Activated naive CD4-positive, alpha-beta T cell treated with anti-CD3 and anti-CD28 coated beads for 36 hours (primary cell): ENCODE measurements around the gene CDC27. TPM values are rescaled to one million over a fixed set of nuclear protein-coding genes. Genes with fewer than 3 reads are reported as not detected.
"Not testable (repeated sequence)": the region's sequence is repeated elsewhere in the genome, so short reads cannot be mapped to it uniquely, and the experiment has no call there.

Experiments used
- CTCF ChIA-PET: fragments of 350-600 bp; sonication (Branson Sonifier 250); formaldehyde crosslinking; loops from one replicate; lab custom pipeline; 2021; ENCODE audit warnings: antibody characterized with exemption; lab: Charles Lee
- DNase-seq: peaks from one replicate; pipeline ENCODE4 v3.0.0-alpha.2; 2020
- H3K27ac Mint-ChIP-seq: one replicate; pipeline ENCODE4 v1.8.0; 2021; ENCODE audit warnings: mild to moderate bottlenecking, mixed read lengths
- H3K27me3 Mint-ChIP-seq: one replicate; pipeline ENCODE4 v1.8.0; 2021; ENCODE audit warnings: low read depth, mixed read lengths
- H3K36me3 Mint-ChIP-seq: one replicate; pipeline ENCODE4 v1.8.0; 2021; ENCODE audit warnings: low read depth, mixed read lengths
- H3K4me1 Mint-ChIP-seq: one replicate; pipeline ENCODE4 v1.8.0; 2021; ENCODE audit warnings: low read depth, mixed read lengths
- H3K4me3 Mint-ChIP-seq: one replicate; pipeline ENCODE4 v1.8.0; 2021; ENCODE audit warnings: mild to moderate bottlenecking, moderate library complexity, mixed read lengths
- H3K9me3 Mint-ChIP-seq: one replicate; pipeline ENCODE4 v1.8.0; 2021; ENCODE audit warnings: mixed read lengths
- intact Hi-C: fragments of 100-400 bp; cut with micrococcal nuclease; formaldehyde crosslinking; loops from one replicate; pipeline ENCODE4 v1.15.1; 2023
- total RNA-seq, 2 experiments: library from RNA; stranded (reverse); gene quantifications; one replicate each; pipeline ENCODE4 v1.2.3, GENCODE V29; 2021

CDC27 gene
- total RNA-seq, 2 experiments from 2014 or later: 105 to 117 TPM

- H3K4me3 Mint-ChIP-seq, H3K9me3 Mint-ChIP-seq, H3K36me3 Mint-ChIP-seq, DNase-seq, H3K27me3 Mint-ChIP-seq, H3K27ac Mint-ChIP-seq: not testable (repeated sequence)
- CTCF ChIA-PET: interaction anchor here (0.6 kb wide), 1 partner anchor 107 kb away, joined by 5 read pairs; no protein-coding TSS in a partner anchor
- H3K4me1 Mint-ChIP-seq: peaks cover 30% of the 10 kb centered on the region
- intact Hi-C loops: loop anchor here (1.0 kb wide), 1 partner anchor 13 kb away; no protein-coding TSS in a partner anchor
Observed at GRCh38 chr17:47217279-47217678, 28.2 kb upstream of the CDC27 start.

- H3K9me3 Mint-ChIP-seq, H3K27ac Mint-ChIP-seq, DNase-seq, H3K27me3 Mint-ChIP-seq, H3K4me3 Mint-ChIP-seq, H3K36me3 Mint-ChIP-seq, CTCF ChIA-PET: not testable (repeated sequence)
- intact Hi-C loops: loop anchor here (1.0 kb wide), 1 partner anchor 13 kb away; no protein-coding TSS in a partner anchor
- peaks cover 30% of the 10 kb centered on the region for H3K4me1 Mint-ChIP-seq
Observed at GRCh38 chr17:47216821-47217220, 27.7 kb upstream of the CDC27 start.

- H3K4me3 Mint-ChIP-seq: no peak overlapping the region
- no peak overlapping the region for H3K27ac Mint-ChIP-seq
- H3K9me3 Mint-ChIP-seq: no peaks in the 10 kb centered on the region
- H3K4me1 Mint-ChIP-seq: peaks cover 21% of the 10 kb centered on the region
- no peak for DNase-seq
- intact Hi-C loops: no loop called here
- no peaks in the 10 kb centered on the region for H3K36me3 Mint-ChIP-seq
- no peaks in the 10 kb centered on the region for H3K27me3 Mint-ChIP-seq
- CTCF ChIA-PET: no interaction called here
Observed at GRCh38 chr17:47214931-47215330, 25.8 kb upstream of the CDC27 start.

GRCh38 chr17:47213540-47213939 lies 24.4 kb upstream of the CDC27 start:
- intact Hi-C loops: no loop called here
- Mint-ChIP-seq H3K4me3 (no peak overlapping the region), H3K27me3 (no peaks in the 10 kb centered on the region), H3K36me3 (no peaks in the 10 kb centered on the region), H3K27ac (no peak overlapping the region), H3K4me1 (peaks cover 9% of the 10 kb centered on the region), H3K9me3 (no peaks in the 10 kb centered on the region)
- DNase-seq: no peak
- CTCF ChIA-PET: no interaction called here

GRCh38 chr17:47212458-47212857 lies 23.4 kb upstream of the CDC27 start:
- no peaks in the 10 kb centered on the region for H3K36me3 Mint-ChIP-seq
- H3K4me1 Mint-ChIP-seq: peaks cover 8% of the 10 kb centered on the region
- no peak overlapping the region for H3K4me3 Mint-ChIP-seq
- H3K27ac Mint-ChIP-seq: no peak overlapping the region
- no peaks in the 10 kb centered on the region for H3K9me3 Mint-ChIP-seq
- no peak for DNase-seq
- CTCF ChIA-PET: interaction anchor here (0.6 kb wide), 1 partner anchor 9 kb away, joined by 3 read pairs; no protein-coding TSS in a partner anchor
- no peaks in the 10 kb centered on the region for H3K27me3 Mint-ChIP-seq
- intact Hi-C loops: no loop called here

- H3K4me1 Mint-ChIP-seq: peaks cover 17% of the 10 kb centered on the region
- no peak for DNase-seq
- H3K36me3 Mint-ChIP-seq: no peaks in the 10 kb centered on the region
- no peaks in the 10 kb centered on the region for H3K27me3 Mint-ChIP-seq
- H3K27ac Mint-ChIP-seq: no peak overlapping the region
- CTCF ChIA-PET: no interaction called here
- no peaks in the 10 kb centered on the region for H3K9me3 Mint-ChIP-seq
- intact Hi-C loops: no loop called here
- no peak overlapping the region for H3K4me3 Mint-ChIP-seq
Observed at GRCh38 chr17:47210779-47211178, 21.7 kb upstream of the CDC27 start.

- Mint-ChIP-seq H3K9me3 (no peaks in the 10 kb centered on the region), H3K36me3 (no peaks in the 10 kb centered on the region), H3K4me1 (peaks cover 23% of the 10 kb centered on the region), H3K4me3 (no peak overlapping the region), H3K27me3 (no peaks in the 10 kb centered on the region), H3K27ac (no peak overlapping the region)
- DNase-seq: no peak
- intact Hi-C loops: no loop called here
- CTCF ChIA-PET: no interaction called here
Observed at GRCh38 chr17:47210105-47210504, 21.0 kb upstream of the CDC27 start.

- H3K4me1 Mint-ChIP-seq: peaks cover 29% of the 10 kb centered on the region
- no peak overlapping the region for H3K27ac Mint-ChIP-seq
- intact Hi-C loops: loop anchor here (10.0 kb wide), 1 partner anchor 515 kb away; no protein-coding TSS in a partner anchor
- H3K27me3 Mint-ChIP-seq: no peaks in the 10 kb centered on the region
- no peaks in the 10 kb centered on the region for H3K36me3 Mint-ChIP-seq
- DNase-seq: no peak
- CTCF ChIA-PET: no interaction called here
- no peak overlapping the region for H3K4me3 Mint-ChIP-seq
- H3K9me3 Mint-ChIP-seq: no peaks in the 10 kb centered on the region
Observed at GRCh38 chr17:47209499-47209898, 20.4 kb upstream of the CDC27 start.

- Mint-ChIP-seq H3K4me3 (no peak within 1 kb of the TSS), H3K9me3 (no peaks in the 10 kb centered on the region), H3K36me3 (no peaks in the 10 kb centered on the region), H3K4me1 (peaks cover 35% of the 10 kb centered on the region), H3K27ac (no peak within 1 kb of the TSS), H3K27me3 (no peaks in the 10 kb centered on the region)
- intact Hi-C loops: loop anchor here (10.0 kb wide), 1 partner anchor 516 kb away; no protein-coding TSS in a partner anchor
- DNase-seq: no peak
- CTCF ChIA-PET: interaction anchor here (0.6 kb wide), 2 partner anchors 12 to 49 kb away, joined by 4 read pairs; no protein-coding TSS in a partner anchor
Observed at GRCh38 chr17:47208744-47209488, 19.8 kb upstream of the CDC27 start, which contains the start of gene MYL4. TSS of gene MYL4 (plus strand) at chr17:47209348. CDS start at chr17:47209423, 75 bp downstream.

- no peaks in the 10 kb centered on the region for H3K27me3 Mint-ChIP-seq
- H3K27ac Mint-ChIP-seq: no peak overlapping the region
- DNase-seq: no peak
- intact Hi-C loops: loop anchor here (10.0 kb wide), 1 partner anchor 517 kb away; no protein-coding TSS in a partner anchor
- CTCF ChIA-PET: interaction anchor here (1.2 to 1.5 kb wide), 2 partner anchors 23 to 108 kb away, joined by 3 read pairs; no protein-coding TSS in a partner anchor
- peaks cover 41% of the 10 kb centered on the region for H3K4me1 Mint-ChIP-seq
- H3K4me3 Mint-ChIP-seq: no peak overlapping the region
- H3K9me3 Mint-ChIP-seq: no peaks in the 10 kb centered on the region
- no peaks in the 10 kb centered on the region for H3K36me3 Mint-ChIP-seq
Observed at GRCh38 chr17:47207143-47208067, 18.3 kb upstream of the CDC27 start.

GRCh38 chr17:47205419-47205963 lies 16.4 kb upstream of the CDC27 start:
- DNase-seq: peak; percentile 78
- peak overlapping the region; percentile 78 for H3K27ac Mint-ChIP-seq
- no peaks in the 10 kb centered on the region for H3K9me3 Mint-ChIP-seq
- H3K27me3 Mint-ChIP-seq: no peaks in the 10 kb centered on the region
- CTCF ChIA-PET: interaction anchor here (1.3 to 1.8 kb wide), 3 partner anchors 15 to 110 kb away, joined by 3 to 5 read pairs (median 3); no protein-coding TSS in a partner anchor
- H3K4me3 Mint-ChIP-seq: peak overlapping the region; percentile 51
- peaks cover 43% of the 10 kb centered on the region for H3K4me1 Mint-ChIP-seq
- no peaks in the 10 kb centered on the region for H3K36me3 Mint-ChIP-seq
- intact Hi-C loops: loop anchor here (2.0 to 10.0 kb wide), 2 partner anchors 43 to 519 kb away; no protein-coding TSS in a partner anchor
